Activated T-cell treated with anti-CD3 and anti-CD28 coated beads for 4 hours (primary cell): Measurements from ENCODE around the gene SEMA5A.
A peak's percentile ranks its signal among the peaks of the same experiment; 100 is the strongest.
"Not testable (repeated sequence)": the region's sequence is repeated elsewhere in the genome, so short reads cannot be mapped to it uniquely, and the experiment has no call there.

Experiments used
- DNase-seq: peaks from one replicate; pipeline ENCODE4 v3.0.0-alpha.2; 2020

The SEMA5A gene

DNA sequence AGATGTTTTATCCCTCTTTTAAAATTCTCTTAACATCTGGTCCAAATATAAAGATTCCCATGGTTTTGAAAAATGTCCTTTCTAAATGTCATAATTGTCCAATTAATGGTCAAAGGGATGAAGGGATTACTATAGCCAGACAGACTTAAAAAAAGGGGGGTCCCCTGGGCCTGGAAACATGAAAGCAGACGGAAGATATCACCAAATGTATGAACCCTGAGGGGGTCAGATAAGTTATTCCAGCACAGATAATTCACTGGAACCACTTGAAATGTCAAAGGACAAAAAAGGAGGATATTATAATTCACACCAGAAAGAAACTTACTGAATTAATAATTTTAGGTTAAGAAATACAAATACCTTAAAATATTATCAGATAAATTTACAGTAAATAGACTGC lies 155.8 kb downstream of the SEMA5A start:
- no peak for DNase-seq

DNA sequence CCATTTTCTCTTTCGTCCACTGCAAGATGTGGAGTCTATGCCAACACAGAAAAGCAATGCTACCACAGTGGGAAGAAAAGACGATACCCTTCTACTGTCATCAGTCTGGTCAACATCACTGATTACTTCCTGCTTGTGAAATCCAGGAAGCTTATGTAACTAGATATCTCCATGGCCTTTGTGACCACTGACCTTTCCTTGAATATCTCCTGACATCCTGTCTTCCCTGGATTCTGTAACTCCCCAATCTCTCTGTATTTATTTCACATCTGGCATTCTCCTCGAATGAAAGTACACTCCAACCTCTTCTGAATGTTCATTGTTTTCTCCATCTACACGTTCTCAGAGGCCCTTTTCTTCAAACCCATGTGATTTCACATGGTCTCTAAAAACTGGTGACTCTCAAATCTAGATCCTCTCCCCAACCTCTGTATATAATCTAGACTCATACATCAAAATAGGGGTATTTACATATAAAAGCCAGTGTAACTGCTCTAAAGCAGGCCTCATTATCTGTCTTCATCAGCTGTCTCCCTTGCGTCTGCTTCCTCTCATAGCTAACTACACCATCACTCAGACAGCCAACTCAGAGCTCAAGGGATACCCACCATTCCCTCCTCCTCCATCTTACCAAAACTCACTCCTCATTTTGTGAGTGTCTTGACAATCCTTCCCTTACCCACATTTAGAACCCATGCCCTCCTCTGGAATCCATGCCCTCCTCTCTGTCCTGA lies 156.8 kb downstream of the SEMA5A start:
- no peak for DNase-seq

DNA sequence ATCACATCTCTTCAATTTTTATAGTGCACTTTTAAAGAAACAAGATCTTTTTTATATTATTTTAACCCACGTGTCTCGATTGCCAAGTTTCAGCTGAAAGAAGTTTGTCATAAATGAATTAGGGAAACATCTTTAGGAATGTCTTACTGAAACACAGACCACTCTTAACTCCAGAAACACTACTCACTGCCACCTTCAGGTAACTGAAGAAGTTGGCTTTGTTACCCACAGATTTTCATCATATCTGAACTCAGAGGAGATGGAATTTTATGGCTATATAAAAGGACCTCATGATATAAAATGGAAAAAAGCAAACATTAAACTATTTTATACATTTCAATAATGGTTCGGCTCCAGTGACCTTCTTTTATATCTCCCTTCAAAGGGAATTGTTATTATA lies 158.0 kb downstream of the SEMA5A start:
- no peak for DNase-seq

- DNase-seq: no peak
These were observed 158.9 kb downstream of the SEMA5A start for GRCh38 chr5:9386945-9387344.

GRCh38 chr5:9382522-9382921 lies 163.4 kb downstream of the SEMA5A start:
- DNase-seq: no peak

DNA sequence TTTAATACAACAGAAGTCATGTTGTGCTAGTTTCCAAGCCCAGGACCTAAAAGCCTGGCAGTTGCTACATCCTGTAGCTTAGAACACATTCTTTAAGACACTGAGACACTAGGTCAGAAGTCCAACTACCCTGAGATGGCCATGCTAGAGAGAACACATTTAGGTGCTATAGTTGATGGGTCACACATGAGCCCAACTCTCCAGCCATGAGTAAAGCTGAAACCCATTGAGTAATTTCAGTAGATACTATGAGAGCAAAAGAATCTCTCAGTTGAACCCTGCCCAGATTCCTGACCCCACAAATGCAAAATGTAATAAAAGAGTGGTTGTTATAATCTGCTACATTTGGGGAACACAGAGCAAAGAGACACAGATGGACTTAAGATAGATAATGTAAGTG lies 164.4 kb downstream of the SEMA5A start:
- DNase-seq: no peak

DNA sequence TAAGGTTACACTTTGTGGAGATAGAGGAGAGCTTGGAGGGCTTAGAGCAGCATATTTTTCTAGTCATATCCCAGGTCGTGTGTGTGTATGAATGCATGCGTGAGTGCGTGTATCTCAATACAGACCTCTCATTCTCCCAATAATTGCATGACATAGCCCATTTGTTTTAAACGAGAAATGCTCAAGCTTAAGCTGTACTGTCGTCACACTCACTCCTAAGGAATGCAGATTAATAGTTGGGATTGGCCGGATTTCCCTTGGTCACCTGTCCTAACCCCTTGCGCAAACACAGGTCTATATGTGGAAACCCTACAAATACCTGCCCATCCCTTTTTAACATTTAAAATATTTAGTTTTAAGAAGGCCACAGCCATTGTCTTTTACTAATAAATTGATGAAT lies 165.8 kb downstream of the SEMA5A start:
- no peak for DNase-seq

DNA sequence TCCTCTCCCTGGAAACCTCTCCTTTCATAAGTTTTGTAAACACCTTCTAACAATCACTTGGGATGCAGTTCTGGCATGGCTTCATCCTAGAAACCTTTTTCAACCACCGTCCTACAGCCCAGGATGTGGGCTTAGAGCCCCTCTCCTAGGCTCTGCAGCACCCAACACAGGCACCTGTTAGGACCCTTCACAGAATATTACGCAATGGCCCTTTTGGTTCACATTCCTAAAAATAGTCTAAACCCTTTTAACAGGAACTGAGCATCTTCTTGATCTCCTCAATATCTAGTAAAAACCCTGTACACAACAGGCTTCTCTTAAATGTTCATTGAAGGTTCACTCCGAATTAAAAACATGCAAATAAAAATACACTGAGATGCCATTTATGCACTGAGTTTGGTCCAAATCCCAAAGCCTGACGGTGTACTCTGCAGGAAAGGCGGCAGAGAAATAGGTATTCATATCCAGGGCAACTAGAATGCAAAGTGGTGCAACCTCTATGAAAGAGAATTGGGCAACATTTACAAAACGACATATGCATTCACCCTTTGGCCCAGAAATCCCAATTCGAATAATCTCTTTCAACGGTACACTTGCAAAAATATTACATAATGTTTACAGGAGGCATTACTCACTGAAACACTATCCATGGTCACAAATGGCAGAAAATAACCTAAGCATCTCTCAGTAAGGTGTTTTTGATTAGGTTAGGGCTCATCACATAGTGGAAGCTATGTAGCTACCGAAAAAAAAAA lies 169.3 kb downstream of the SEMA5A start:
- DNase-seq: no peak

GRCh38 chr5:9375756-9376155 lies 170.1 kb downstream of the SEMA5A start:
- DNase-seq: no peak

GRCh38 chr5:9374025-9374424 lies 171.8 kb downstream of the SEMA5A start:
- DNase-seq: no peak

DNA sequence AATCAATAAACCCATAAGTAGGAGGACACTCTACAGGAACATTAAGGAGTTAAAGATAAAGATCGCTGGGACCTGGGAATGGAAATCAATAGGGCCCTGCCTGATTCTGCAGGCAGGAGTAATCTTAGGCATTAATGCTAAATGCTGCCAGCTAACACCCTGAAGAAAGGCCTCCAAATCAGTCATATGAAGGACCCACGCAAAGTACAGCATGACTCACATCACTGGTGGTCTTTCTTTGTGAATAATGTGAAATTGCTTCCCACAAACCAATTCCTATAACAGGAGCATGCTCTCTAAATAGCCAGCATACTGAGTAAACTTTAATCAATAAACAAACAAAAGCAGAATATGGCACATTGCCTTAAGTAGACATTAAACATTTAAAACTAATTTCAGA lies 172.3 kb downstream of the SEMA5A start:
- no peak for DNase-seq

DNA sequence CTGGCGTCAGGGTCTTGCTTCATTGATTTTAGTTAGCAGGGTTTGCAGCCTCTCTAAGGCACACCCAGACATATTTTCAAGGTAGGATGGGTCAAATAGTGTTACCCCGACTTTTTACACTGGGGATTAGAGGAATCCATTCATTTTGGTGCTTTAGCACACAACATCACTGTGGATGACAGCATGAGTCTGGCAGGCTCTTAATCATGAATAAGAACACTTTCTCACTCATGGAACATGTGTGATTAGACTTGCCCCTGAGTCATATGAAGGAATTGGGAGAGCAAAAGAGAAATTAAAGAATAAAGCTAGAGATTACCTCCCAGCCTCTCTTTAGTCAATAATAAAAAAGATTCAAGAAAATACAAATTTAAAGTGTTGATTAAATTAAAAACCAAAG lies 175.6 kb downstream of the SEMA5A start:
- DNase-seq: no peak

DNA sequence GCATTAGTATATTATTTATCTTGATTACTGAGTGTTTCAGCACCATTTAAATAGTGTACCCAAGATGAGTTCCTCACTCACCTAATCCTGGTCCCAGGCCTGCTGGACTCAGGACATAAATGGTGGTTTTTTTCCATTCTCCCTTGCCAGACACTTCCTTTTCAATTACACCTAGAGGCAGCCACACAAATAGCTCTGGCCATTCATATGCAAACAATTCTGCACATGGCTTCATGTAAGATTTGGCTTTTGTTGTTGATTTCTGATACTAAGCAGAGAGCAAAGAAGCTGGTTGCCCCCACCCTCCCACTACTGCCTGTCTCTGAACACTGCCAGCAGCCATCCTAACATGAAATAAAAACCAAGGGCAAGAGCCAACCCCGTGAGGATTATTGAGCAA lies 180.4 kb downstream of the SEMA5A start:
- no peak for DNase-seq

- DNase-seq: no peak
These were observed 182.4 kb downstream of the SEMA5A start for GRCh38 chr5:9363449-9363848.

GRCh38 chr5:9363026-9363425 lies 182.8 kb downstream of the SEMA5A start:
- DNase-seq: no peak

- no peak for DNase-seq
These were observed 183.3 kb downstream of the SEMA5A start for GRCh38 chr5:9362600-9362999.

DNA sequence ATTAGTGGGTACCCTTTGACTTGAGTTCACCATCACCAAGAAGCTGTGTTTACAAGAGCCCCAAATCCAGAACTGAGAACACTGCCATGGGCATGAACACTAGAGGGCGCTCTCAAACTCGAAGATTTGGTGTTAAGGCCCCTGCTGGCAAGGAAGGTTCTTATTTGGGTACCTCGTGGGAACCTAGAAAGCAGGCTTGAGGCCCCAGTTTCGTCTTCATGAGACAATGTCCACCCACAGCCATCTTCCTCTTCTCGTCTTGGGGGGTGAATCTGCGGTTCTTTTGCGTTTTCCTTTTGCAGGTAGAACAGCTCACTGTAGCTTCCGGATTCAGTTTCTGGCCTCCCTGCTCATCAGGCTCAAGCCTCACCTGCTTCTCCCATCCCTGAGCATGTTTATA lies 184.0 kb downstream of the SEMA5A start:
- peak; percentile 7 for DNase-seq

- no peak for DNase-seq
These were observed 186.8 kb downstream of the SEMA5A start for GRCh38 chr5:9358961-9359685.

DNA sequence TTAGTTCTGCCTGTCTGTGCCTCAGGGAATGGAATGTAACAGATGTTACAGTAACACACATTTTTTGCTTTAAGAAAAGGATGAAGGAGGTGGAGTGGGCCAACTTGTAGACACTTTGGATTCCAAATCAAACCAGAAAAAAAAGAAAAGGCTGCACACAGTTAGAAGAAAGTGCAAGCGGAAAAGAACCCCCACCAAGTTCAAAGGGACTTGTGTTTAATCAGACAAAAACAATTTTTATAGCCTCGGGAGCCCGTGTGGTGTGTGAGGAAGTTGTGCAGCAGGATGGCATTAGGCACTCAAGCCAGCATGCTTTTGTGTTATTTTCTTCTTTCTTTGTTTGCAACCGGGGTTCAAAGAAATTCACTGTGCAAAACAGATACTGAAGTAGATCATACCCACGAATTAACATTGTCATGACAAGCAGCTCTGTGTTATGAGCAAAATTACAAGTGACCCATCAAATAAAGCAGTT lies 189.5 kb downstream of the SEMA5A start:
- DNase-seq: no peak

DNA sequence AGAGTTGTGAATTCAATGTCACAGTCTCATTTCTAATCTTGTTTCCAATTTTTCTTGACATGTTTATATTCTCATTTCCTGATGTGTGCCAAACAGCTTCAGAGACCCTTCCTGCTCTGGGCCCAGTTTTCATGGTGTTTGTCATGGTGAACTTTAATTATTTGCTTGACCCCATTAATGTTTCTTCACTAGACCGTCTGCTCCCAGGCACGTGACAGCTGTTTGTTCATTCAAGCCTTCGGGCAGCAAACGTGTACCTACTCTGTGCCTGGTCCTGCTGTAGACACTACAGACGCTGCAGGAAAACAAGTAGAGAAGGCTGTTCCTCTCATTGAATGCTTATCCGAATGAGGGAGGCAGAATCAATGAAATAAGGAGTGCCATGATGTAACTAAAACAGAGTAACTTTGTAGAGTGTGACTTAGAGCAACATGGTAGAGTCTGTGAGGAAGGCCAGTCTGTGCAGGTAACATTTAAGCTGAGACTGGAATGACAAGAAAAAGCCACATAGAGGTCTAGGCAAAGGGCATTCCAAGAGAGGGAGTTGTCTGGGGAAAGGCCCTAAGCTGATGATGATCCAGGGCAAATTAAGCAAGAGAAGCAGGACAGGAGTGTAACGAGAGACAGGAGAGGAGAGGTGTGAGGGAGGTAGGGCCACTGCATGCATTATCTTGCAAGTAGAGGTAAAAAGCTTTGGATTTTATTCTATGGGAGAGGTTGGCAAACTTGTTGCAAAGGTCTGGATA lies 191.4 kb downstream of the SEMA5A start:
- DNase-seq: no peak

GRCh38 chr5:9353048-9353447 lies 192.8 kb downstream of the SEMA5A start:
- DNase-seq: not testable (repeated sequence)

DNA sequence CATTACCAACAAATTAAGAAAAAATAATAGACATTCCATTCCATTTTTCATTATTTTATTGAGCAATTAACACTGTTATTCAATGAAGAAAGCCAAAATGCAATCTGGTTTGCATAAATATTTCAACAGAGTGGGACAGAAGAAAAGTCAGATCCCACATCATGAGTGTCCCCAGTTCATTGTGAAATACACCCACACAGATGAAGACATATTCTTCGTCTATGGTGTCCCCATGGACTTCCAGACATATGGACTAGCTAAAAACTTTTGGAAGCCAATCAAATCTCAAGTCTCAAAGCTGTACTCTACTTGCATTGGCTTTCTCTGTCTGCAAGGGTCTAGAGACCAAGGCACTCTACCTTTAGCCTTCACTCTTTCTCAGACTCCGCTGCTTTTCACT lies 194.3 kb downstream of the SEMA5A start:
- no peak for DNase-seq

- no peak for DNase-seq
These were observed 195.5 kb downstream of the SEMA5A start for GRCh38 chr5:9350301-9350797.
